GM19023 (cell line): ENCODE data around the gene SLCO2A1.

ENCODE experiments used
- ATAC-seq: cut with Tn5 transposase; IDR thresholded peaks from one replicate; pipeline ENCODE4 v1.9.1; 2021; ENCODE audit warnings: mild to moderate bottlenecking, moderate library complexity; ENCODE audit not compliant: unreplicated experiment

Gene SLCO2A1

GRCh38 chr3:133983576-133984560 lies 45.9 kb downstream of the SLCO2A1 start:
- no peak for ATAC-seq

GRCh38 chr3:133983126-133983525 lies 46.6 kb downstream of the SLCO2A1 start:
- ATAC-seq: no peak

- ATAC-seq: no peak
These were observed 49.2 kb downstream of the SLCO2A1 start for GRCh38 chr3:133980550-133980949.

GRCh38 chr3:133980035-133980434 lies 49.7 kb downstream of the SLCO2A1 start:
- ATAC-seq: no peak

- no peak for ATAC-seq
These were observed 50.2 kb downstream of the SLCO2A1 start for GRCh38 chr3:133979553-133979952.

- ATAC-seq: no peak
These were observed 52.2 kb downstream of the SLCO2A1 start for GRCh38 chr3:133977568-133977967.

GRCh38 chr3:133973249-133973980 lies 56.3 kb downstream of the SLCO2A1 start:
- ATAC-seq: no peak

- ATAC-seq: no peak
These were observed 57.6 kb downstream of the SLCO2A1 start for GRCh38 chr3:133972156-133972555.

- no peak for ATAC-seq
These were observed 58.8 kb downstream of the SLCO2A1 start for GRCh38 chr3:133970916-133971315.

- no peak for ATAC-seq
These were observed 59.4 kb downstream of the SLCO2A1 start for GRCh38 chr3:133970339-133970738.

GRCh38 chr3:133967992-133968892 lies 61.5 kb downstream of the SLCO2A1 start:
- ATAC-seq: no peak

GRCh38 chr3:133966954-133967353 lies 62.8 kb downstream of the SLCO2A1 start:
- ATAC-seq: no peak

- no peak for ATAC-seq
These were observed 63.8 kb downstream of the SLCO2A1 start for GRCh38 chr3:133965906-133966305.

- no peak for ATAC-seq
These were observed 64.6 kb downstream of the SLCO2A1 start for GRCh38 chr3:133965013-133965570.

GRCh38 chr3:133964547-133964946 lies 65.2 kb downstream of the SLCO2A1 start:
- ATAC-seq: no peak

- ATAC-seq: no peak
These were observed 65.9 kb downstream of the SLCO2A1 start for GRCh38 chr3:133963657-133964396.

- ATAC-seq: no peak
These were observed 66.9 kb downstream of the SLCO2A1 start for GRCh38 chr3:133962849-133963248.

- ATAC-seq: no peak
These were observed 71.5 kb downstream of the SLCO2A1 start for GRCh38 chr3:133958071-133958805.

GRCh38 chr3:133956982-133957381 lies 72.7 kb downstream of the SLCO2A1 start:
- no peak for ATAC-seq
